ENCODE measurements around the gene GNGT2.
A peak's percentile ranks its signal among the peaks of the same experiment; 100 is the strongest.

GNGT2 gene

GRCh38 chr17:49210158-49211029 lies at the start of gene GNGT2, which contains the start of gene ABI3:
Gene GNGT2 (minus strand): TSS chr17:49210574. CDS start chr17:49207422, 3,152 bp downstream.
Gene ABI3 (plus strand): TSS chr17:49210707. CDS start chr17:49210725, 18 bp downstream.
- DNase-seq (ENCODE audit: low read depth in 1 of 2, low spot score in 1 of 2), result peak in 1 of 2 donors; percentile 49

- DNase-seq (ENCODE audit: low read depth in 1 of 2, low spot score in 1 of 2), result no peak
These were observed 49.3 kb upstream of the GNGT2 start for GRCh38 chr17:49259663-49260010.

GRCh38 chr17:49258394-49258793 lies 48.0 kb upstream of the GNGT2 start:
- DNase-seq (ENCODE audit: low read depth in 1 of 2, low spot score in 1 of 2), result no peak

GRCh38 chr17:49255125-49255524 lies 44.8 kb upstream of the GNGT2 start:
- no peak for DNase-seq (ENCODE audit: low read depth in 1 of 2, low spot score in 1 of 2)

GRCh38 chr17:49254066-49254465 lies 43.7 kb upstream of the GNGT2 start:
- no peak for DNase-seq (ENCODE audit: low read depth in 1 of 2, low spot score in 1 of 2)

GRCh38 chr17:49252148-49252695 lies 41.8 kb upstream of the GNGT2 start:
- DNase-seq (ENCODE audit: low read depth in 1 of 2, low spot score in 1 of 2), result no peak

GRCh38 chr17:49249890-49250522 lies 39.6 kb upstream of the GNGT2 start:
- no peak for DNase-seq (ENCODE audit: low read depth in 1 of 2, low spot score in 1 of 2)

- DNase-seq (ENCODE audit: low read depth in 1 of 2, low spot score in 1 of 2), result no peak
These were observed 39.0 kb upstream of the GNGT2 start for GRCh38 chr17:49249292-49249794.

GRCh38 chr17:49247944-49248343 lies 37.6 kb upstream of the GNGT2 start:
- no peak for DNase-seq (ENCODE audit: low read depth in 1 of 2, low spot score in 1 of 2)

GRCh38 chr17:49244839-49245238 lies 34.5 kb upstream of the GNGT2 start:
- no peak for DNase-seq (ENCODE audit: low read depth in 1 of 2, low spot score in 1 of 2)

GRCh38 chr17:49242813-49243212 lies 32.4 kb upstream of the GNGT2 start:
- no peak for DNase-seq (ENCODE audit: low read depth in 1 of 2, low spot score in 1 of 2)

- DNase-seq (ENCODE audit: low read depth in 1 of 2, low spot score in 1 of 2), result no peak
These were observed 31.5 kb upstream of the GNGT2 start for GRCh38 chr17:49241692-49242397.

GRCh38 chr17:49241040-49241439 lies 30.7 kb upstream of the GNGT2 start:
- DNase-seq (ENCODE audit: low read depth in 1 of 2, low spot score in 1 of 2), result no peak

GRCh38 chr17:49240619-49241018 lies 30.2 kb upstream of the GNGT2 start:
- DNase-seq (ENCODE audit: low read depth in 1 of 2, low spot score in 1 of 2), result no peak

GRCh38 chr17:49239963-49240362 lies 29.6 kb upstream of the GNGT2 start:
- DNase-seq (ENCODE audit: low read depth in 1 of 2, low spot score in 1 of 2), result no peak

GRCh38 chr17:49235896-49236295 lies 25.5 kb upstream of the GNGT2 start:
- DNase-seq (ENCODE audit: low read depth in 1 of 2, low spot score in 1 of 2), result no peak

- DNase-seq (ENCODE audit: low read depth in 1 of 2, low spot score in 1 of 2), result no peak
These were observed 24.2 kb upstream of the GNGT2 start for GRCh38 chr17:49234509-49235080.

- no peak for DNase-seq (ENCODE audit: low read depth in 1 of 2, low spot score in 1 of 2)
These were observed 21.2 kb upstream of the GNGT2 start for GRCh38 chr17:49231563-49231894.

- DNase-seq (ENCODE audit: low read depth in 1 of 2, low spot score in 1 of 2), result peak; percentile 71 to 75
These were observed 20.5 kb upstream of the GNGT2 start, which contains the start of gene PHOSPHO1 for GRCh38 chr17:49230636-49231562. Gene PHOSPHO1 (minus strand): TSS chr17:49230787. CDS start chr17:49226691, 4,096 bp downstream.

Measured in stimulated activated CD4-positive, alpha-beta T cell treated with anti-CD3 and anti-CD28 coated beads, Interleukin-15, amount 100 ng/mL, for 1 hour (primary cell).